Stimulated activated CD4-positive, alpha-beta T cell treated with anti-CD3 and anti-CD28 coated beads, Interleukin-4, amount 100 ng/mL, for 4 hours (primary cell): ENCODE data around the gene RFTN1.

ENCODE experiments used
- DNase-seq, 2 experiments: peaks; one replicate each; pipeline ENCODE4 v3.0.0-alpha.2; 2020

RFTN1 gene

DNA sequence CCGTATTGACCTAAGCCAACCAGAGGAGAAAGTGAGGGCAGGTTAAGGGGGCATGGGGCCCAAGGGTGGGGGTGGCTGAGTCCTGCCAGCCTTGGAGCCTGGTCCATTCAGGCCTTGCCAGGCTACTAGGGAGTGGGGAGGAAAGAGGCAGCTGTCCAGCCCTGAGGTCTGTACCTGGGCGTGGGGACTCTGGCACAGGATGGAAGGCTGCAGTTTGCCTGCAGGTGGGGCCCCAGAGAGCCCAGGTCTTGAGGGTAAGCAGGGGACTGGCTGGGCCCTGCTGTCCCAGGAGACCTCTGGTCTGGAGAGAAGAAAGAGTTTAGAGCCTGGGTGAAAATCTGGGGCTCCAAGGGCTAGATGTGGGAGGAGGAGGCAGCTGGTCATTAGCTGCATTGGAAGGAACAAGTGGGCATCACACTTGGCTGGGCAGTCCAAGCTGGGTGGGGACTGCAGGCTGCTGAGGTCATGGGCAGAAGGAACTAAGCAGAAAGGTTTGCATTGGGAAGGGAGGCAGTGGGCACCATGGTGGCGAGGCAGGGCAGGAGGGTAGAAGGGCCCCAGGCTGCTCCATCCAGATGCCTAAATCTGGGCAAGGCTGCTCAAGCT is 140.1 kb downstream of the RFTN1 start:
- DNase-seq = no peak

- DNase-seq = no peak
Measured at GRCh38 chr3:16372362-16373292, 140.9 kb downstream of the RFTN1 start.

GRCh38 chr3:16370872-16371740 is 142.4 kb downstream of the RFTN1 start:
- DNase-seq = peak in 1 of 2 experiments; percentile 14

DNA sequence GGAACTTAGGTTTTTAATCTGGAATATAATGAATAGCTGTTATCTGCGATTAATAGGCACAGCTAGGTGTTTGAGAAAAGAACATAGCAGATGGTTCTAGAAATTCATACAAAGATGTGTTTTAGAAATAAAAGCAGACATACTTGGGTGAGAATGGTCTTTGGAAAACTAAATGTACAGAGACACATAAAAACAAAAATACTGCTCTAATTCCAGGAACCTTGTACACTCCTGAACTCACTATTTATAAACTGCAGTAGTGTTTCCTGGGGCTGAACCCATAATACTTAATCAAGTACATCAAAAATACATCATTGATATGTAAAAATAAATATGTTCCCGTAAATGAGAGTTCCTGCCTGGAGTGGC is 143.0 kb downstream of the RFTN1 start:
- DNase-seq = no peak

DNA sequence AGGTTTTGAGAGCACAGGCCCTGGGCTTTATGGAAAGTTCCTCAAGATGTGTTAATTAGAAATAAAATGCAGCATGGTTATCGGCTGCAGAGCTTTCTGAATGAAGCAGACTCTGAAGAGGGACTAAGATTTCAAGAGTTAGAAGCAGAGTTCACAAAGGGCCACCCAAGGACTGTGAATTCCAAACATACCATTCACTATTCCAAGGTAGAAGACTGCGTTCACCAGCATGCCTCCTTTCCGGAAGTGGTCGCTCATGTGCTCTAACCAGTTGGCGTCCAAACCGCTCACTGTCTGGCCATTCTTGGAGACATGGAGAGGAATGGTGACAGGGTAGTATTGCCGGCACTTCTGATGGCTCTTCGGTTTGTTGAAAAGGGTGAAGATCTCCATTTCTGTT is 143.6 kb downstream of the RFTN1 start:
- no peak for DNase-seq

DNA sequence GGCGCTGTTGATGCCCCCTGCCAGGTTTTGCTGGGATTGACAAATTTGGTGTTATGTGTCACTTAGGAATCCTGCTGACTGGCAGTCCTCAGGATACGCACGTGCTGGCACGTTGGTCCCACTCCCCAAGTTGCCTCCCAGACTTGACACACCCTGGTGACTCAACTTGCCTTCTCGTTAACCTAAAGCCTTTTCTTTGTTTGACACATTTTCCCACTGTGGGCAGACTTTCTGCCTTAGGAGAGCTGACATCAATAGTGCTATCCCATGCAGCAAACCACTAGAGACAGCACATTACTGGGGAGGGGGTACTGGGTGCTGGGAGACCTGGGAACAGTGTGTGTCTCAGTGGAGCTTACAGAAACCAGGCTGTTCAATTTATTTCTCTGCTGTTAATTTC is 144.2 kb downstream of the RFTN1 start:
- DNase-seq = no peak

GRCh38 chr3:16366581-16366980 is 146.9 kb downstream of the RFTN1 start:
- no peak for DNase-seq

GRCh38 chr3:16365491-16366128 is 147.9 kb downstream of the RFTN1 start:
- no peak for DNase-seq

- DNase-seq = no peak
Measured at GRCh38 chr3:16364963-16365362, 148.5 kb downstream of the RFTN1 start.

- DNase-seq = no peak
Measured at GRCh38 chr3:16364323-16364722, 149.2 kb downstream of the RFTN1 start.

- DNase-seq = no peak
Measured at GRCh38 chr3:16363636-16364035, 149.9 kb downstream of the RFTN1 start.

DNA sequence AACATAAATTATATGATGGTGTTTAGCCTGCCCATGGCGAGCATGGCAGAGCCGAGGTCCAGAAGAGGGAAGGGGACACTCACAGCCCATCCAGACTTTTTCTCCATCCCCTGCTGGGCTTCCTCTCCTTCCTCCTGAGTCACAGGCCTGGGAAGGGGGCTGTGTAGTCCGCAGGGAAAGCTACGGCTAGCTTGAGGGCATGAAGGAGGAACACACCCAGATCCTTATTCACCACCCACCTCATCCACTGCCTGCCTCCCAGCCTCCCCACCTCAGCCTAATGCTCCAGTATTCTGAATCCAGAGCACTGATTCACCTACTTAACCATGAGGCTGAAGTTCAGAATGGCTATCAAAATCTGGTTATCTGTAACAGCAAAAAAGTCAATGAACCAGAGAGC is 150.7 kb downstream of the RFTN1 start:
- no peak for DNase-seq

- no peak for DNase-seq
Measured at GRCh38 chr3:16361087-16361486, 152.4 kb downstream of the RFTN1 start.

GRCh38 chr3:16359331-16359730 is 154.2 kb downstream of the RFTN1 start:
- no peak for DNase-seq

GRCh38 chr3:16358336-16358735 is 155.2 kb downstream of the RFTN1 start:
- no peak for DNase-seq

GRCh38 chr3:16357186-16358121 is 156.0 kb downstream of the RFTN1 start:
- DNase-seq = no peak

DNA sequence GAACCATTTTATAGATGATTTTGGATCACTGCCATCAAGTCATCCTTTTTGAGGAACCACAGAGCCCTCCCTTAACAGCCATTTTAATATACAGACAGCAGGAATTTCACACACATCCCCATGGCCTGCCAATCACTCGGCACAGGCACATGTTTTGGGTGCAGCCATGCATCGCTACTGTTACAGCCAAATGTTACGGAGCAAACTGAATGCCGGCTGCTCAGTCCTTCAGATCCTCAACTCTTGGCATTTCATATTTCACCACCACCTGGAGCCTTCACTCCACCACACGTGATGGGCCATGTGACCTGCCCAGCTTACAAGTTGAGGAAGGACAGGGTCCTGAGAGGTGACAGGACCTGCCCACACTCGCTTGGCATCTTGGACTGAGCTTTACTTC is 157.7 kb downstream of the RFTN1 start:
- DNase-seq = no peak

DNA sequence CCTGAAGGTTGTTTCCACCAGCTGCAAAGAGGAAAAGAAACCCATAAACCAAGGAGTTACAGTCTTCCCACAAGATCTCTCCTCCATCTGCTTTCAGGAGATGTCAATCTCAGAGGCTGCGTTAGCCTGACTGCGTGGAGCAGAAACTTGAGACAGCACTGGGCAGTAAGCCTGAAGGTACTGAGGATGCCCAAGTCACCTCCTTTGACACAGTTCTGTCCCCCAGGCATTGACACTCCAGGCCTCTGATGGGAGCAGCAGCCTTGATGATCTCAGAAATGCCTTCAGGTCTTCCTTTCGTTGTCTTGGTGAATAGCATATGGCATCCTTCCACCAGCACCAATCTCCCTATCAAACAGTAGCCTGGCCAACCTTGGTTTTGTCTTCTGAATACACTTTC is 159.2 kb downstream of the RFTN1 start:
- no peak for DNase-seq

DNA sequence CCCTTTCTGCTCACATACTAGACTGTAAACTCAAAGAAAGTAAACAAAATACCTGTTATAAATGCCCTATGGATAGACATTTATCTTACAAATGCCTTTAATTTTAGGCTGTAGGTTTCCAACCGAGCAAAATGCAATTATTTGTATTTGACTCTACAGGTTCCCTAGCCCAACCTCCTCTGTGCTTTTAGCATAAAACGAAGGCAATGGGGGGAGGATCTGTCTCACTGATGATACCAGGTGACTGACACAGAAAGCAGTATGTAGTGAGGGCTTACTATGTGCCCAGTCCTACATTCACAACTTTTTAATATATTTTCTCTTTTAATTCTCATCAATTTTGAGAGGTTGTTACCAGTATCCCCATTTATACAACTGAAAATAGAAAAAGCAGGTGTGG is 161.1 kb downstream of the RFTN1 start:
- DNase-seq = no peak

GRCh38 chr3:16350597-16351318 is 162.7 kb downstream of the RFTN1 start:
- DNase-seq = no peak

DNA sequence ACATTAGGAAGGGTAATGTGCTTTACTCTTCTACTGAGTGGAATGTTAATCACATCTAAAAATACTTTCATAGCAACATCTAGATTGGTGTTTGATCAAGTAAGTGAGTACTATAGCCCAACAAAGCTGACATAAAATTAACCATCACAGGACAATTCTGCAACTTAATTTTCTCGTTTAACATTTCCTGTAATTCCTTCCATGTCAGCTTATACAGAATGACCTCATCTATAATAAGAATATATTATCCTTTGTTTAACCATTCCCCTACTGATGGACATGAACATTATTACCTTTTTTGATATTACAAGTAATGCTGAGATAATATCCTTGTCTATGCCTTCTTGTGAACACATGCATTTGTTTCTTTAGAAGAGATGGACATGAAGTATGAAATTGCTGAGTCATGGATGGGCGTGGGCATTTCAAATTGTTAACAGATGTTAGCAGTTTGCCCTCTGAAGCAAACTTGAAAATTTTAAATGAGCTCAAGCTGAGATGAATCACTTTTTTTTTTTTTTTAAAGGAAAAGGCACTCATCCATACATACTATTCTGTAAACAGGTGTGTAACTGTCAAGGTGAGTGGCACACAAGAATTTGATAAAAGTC is 163.4 kb downstream of the RFTN1 start:
- DNase-seq = no peak
